Amygdala (tissue), 56 donors: Measurements from ENCODE around the gene RTN4RL2.

Experiments used
- DNase-seq, 56 donors: peaks; one replicate each; lab custom pipeline; 2025; lab: John Stamatoyannopoulos, UW

The RTN4RL2 gene

DNA sequence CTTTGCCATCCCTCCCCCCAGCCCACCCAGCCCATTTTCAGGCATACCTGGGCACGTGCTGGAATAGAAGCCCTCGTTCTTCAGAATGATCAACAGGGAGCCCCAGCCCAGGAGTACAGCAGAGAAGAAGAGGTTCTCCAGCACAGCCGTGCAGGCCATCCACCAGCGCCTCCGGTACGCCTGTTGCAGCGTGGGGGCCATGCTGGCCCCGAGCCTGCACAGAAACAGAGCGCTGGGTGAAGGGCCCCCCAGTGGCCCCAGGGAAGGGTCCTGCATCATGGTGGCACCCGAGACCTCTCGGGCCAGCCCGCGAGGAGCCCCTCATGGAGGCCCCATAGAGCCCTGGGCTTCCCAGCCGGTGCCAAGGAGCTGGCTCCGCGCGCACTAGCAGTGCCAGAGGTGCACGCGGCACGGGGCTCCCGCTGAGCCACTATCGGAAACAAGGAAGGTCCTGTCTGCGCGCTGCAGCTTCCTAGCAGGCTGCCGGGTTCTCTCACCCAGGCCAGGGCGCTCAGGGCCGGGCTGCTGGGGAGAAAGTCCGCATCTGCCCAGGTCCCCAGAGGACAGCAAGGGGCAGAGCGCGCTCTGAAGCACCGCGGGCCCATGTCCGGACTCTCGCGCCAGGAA, 53.7 kb downstream of the RTN4RL2 start:
- DNase-seq, result peak in 13 of 56 donors; percentile 9 to 41 (median 17)

DNA sequence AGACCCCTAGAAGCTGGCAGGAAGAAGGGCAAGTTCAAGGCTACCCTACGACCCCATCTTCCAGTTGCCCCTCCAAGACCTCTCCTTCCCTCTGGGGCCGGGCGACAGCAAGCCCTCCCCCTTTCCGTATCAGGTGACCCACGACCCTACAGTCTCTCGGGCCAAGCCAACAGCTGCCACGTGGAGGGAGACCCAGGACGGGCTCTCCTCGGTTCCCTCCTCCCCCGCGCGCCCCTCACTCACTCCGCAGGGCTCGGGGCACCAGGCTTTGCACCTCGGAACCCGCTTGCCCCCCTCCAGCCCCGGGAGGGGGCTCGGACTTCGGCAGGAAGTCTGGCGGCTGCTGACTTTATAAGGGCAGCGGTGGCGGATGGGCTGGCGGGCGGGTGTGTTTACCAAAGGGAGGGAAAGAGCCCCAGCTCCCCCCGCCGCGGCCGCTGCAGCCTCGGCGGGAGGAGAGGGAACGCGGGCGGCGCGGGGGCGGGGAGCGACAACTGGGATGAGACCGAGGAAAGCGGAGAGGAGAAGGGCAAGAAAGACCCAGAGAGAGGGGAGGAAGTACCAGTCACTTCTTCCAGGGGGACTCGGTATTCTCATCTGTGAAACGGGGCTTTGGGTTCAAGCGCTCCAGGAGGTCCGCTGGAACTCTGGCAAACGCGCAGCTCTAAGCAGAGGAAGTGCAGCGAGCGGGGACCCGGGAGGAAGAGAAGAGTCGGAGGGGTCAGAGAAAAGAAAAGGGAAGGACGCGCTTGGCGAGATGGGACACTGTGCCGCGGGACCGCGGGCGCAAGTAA, 54.4 kb downstream of the RTN4RL2 start:
- peak in 9 of 56 donors; percentile 6 to 45 (median 26) for DNase-seq

DNA sequence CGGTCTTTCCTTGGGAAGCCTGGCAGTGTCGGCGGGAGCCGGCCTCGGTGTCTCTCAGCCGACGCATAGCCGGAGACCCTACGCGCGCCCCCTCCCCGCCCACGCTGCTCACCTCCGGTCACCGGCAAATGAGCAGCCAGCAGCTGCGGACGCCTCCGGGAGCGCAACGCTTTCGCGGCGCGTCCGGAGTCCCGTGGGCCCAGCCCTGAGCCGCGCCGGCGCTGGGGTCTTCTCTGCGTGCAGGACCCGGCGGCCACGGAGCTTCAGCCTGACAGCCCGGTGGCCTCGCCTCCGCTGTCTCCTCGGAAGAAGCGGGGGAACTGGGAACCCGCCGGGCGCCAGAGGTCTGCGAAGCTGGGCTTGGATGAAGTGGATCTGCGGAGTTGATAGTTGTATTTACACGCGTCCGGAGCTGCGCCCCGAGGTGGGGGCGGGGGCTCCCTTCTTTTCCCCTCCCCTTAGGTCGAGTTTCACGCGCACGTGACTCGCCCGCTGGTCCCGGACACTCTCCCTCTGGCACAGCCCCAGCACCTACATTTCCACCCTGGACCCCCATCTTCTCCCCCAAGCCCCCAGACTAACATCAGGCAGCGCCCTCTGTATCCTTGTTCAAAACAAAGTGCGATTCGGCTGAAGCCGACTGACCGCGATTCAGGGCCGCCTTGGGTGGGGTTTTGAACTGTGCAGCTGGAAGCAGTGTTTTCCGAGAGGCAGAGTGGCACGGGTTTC, 55.2 kb downstream of the RTN4RL2 start, which contains the start of gene SLC43A1:
SLC43A1 (minus strand) TSS at position 371 of the 729 bp plus-strand sequence. CDS start 1,591 bp downstream, outside the sequence.
- peak in 9 of 56 donors; percentile 5 to 34 (median 14) for DNase-seq

DNA sequence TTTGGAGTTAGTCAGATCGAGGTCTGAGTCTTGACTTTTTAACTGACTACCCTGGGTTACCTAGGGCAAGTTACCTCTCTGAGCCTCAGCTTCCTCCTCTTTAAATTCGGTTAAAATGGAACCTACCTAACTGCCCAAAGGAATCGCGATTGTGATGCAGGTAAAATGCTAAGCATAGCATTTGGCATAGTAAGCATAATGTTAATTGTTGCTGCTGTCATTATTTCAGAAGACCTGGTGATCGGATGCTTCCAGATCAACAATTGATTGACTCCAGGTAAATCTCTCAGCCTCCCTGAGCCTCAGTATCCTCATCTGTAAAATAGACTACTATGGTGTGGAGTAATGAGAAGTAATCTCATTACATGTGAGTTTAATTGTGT, 55.7 kb downstream of the RTN4RL2 start:
- DNase-seq, result no peak

DNA sequence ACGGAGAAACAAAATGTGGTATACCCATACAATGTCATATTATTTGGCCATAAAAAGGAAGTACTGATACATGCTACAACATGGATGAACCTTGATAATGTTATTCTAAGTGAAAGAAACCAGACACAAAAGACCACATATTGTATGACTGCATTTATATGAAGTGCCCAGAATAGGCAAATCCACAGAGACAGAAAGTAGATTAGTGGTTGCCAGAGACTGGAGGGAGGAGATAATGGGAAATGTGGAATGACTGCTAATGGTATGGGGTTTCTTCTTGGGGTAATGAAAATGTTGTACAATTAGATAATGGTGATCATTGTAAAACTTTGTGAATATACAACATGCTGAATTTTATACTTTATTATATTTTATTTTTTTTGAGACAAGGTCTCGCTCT, 60.8 kb downstream of the RTN4RL2 start:
- no peak for DNase-seq

DNA sequence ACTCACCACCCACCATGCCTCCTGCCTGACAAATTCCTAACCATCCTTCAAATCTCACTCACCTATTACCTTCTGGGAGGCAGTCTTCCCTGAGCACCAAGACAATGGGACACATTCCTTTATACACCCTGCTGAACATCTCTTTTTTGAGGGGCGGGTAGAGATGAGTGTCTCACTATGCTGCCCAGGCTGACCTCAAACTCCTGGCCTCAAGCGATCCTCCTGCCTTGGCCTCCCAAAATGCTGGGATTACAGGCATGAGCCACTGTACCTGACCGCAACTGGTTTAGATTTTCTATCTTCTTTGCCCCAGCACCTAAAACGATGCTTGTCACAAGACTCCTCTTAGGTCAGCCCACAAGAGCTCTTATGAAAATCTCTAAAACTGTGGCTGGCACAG, 63.1 kb downstream of the RTN4RL2 start:
- DNase-seq, result no peak
